CD4-positive, CD25-positive, alpha-beta regulatory T cell (primary cell): Measurements from ENCODE around the gene VPS37C. TPM values are rescaled to one million over a fixed set of nuclear protein-coding genes. Genes with fewer than 3 reads are reported as not detected.

Experiments
- ATAC-seq, 2 donors: fragments of 150-1000 bp; cut with Tn5 transposase; one replicate each; pipeline ENCODE4 v1.10.0; 2021; ENCODE audit warnings: low read depth in 2 of 2, moderate number of reproducible peaks in 2 of 2, moderate library complexity in 1 of 2
- DNase-seq, 3 donors: peaks; one replicate each; pipeline versions ENCODE4 v3.0.0 to v3.0.0-alpha.2; 2012 to 2022; ENCODE audit warnings: mixed read lengths in 1 of 3
- H3K27ac ChIP-seq: one replicate; pipeline ENCODE4 v1.7.0; 2013; ENCODE audit warnings: mild to moderate bottlenecking, low read length; ENCODE audit not compliant: insufficient read depth, poor library complexity, severe bottlenecking
- H3K27me3 ChIP-seq: one replicate; pipeline ENCODE4 v1.7.0; 2013; ENCODE audit warnings: low read length; ENCODE audit not compliant: control insufficient read depth, insufficient read depth
- H3K36me3 ChIP-seq: one replicate; pipeline ENCODE4 v1.7.0; 2013; ENCODE audit warnings: mild to moderate bottlenecking, low read length, moderate library complexity; ENCODE audit not compliant: control insufficient read depth, insufficient read depth
- H3K4me1 ChIP-seq: 2 replicates; pipeline ENCODE4 v1.7.0; 2013; ENCODE audit warnings: mild to moderate bottlenecking, low read length; ENCODE audit not compliant: insufficient read depth, control insufficient read depth, poor library complexity, severe bottlenecking
- H3K4me3 ChIP-seq: one replicate; pipeline ENCODE4 v1.7.0; 2013; ENCODE audit warnings: low read depth, mild to moderate bottlenecking, low read length, moderate library complexity
- H3K9me3 ChIP-seq, 2 experiments: 1 replicate in 1 of 2; 2 replicates in 1 of 2; pipeline ENCODE4 v1.7.0; 2013; ENCODE audit warnings: low read length in 2 of 2, mild to moderate bottlenecking in 1 of 2, moderate library complexity in 1 of 2; ENCODE audit not compliant: control insufficient read depth in 2 of 2
- H3K27ac Mint-ChIP-seq, 3 donors: one replicate each; pipeline ENCODE4 v1.8.0; 2020 to 2022; ENCODE audit warnings: mild to moderate bottlenecking in 3 of 3, mixed read lengths in 3 of 3, moderate library complexity in 2 of 3
- H3K27me3 Mint-ChIP-seq: one replicate; pipeline ENCODE4 v1.8.0; 2022; ENCODE audit warnings: mild to moderate bottlenecking, mixed read lengths
- H3K36me3 Mint-ChIP-seq: one replicate; pipeline ENCODE4 v1.8.0; 2020; ENCODE audit warnings: mixed read lengths
- H3K4me1 Mint-ChIP-seq, 4 donors: one replicate each; pipeline ENCODE4 v1.8.0; 2020 to 2022; ENCODE audit warnings: mixed read lengths in 4 of 4, mild to moderate bottlenecking in 1 of 4
- H3K4me3 Mint-ChIP-seq, 4 donors: one replicate each; pipeline ENCODE4 v1.8.0; 2020 to 2022; ENCODE audit warnings: mild to moderate bottlenecking in 4 of 4, mixed read lengths in 4 of 4, moderate library complexity in 3 of 4
- H3K9me3 Mint-ChIP-seq, 7 donors: one replicate each; pipeline ENCODE4 v1.8.0; 2020 to 2022; ENCODE audit warnings: mixed read lengths in 7 of 7, mild to moderate bottlenecking in 3 of 7, moderate library complexity in 2 of 7
- polyA plus RNA-seq, 4 donors: library from polyadenylated mRNA; unstranded; fragments of 300-500 nt; fragmentation: Illumina TruSeq; gene quantifications; one replicate each; pipeline ENCODE4 v1.2.3, GENCODE V29; 2021
- total RNA-seq: library from RNA; stranded (reverse); gene quantifications from one replicate; pipeline ENCODE4 v1.2.3, GENCODE V29; 2022

Gene VPS37C
- total and polyA plus RNA-seq, 5 donors from 2014 or later = 0.30 to 2.8 (median 0.65) TPM

GRCh38 chr11:61080986-61081590 lies 80.1 kb downstream of the VPS37C start:
- no peaks in the 10 kb centered on the region for H3K36me3 ChIP-seq
- peaks cover 79% of the 10 kb centered on the region for H3K4me1 ChIP-seq
- Mint-ChIP-seq H3K27me3 (no peaks in the 10 kb centered on the region), H3K27ac (peak overlapping the region; percentile 97 to 100 (median 99)), H3K4me3 (peak overlapping the region; percentile 78 to 91 (median 86)), H3K36me3 (no peaks in the 10 kb centered on the region), H3K9me3 (no peaks in the 10 kb centered on the region), H3K4me1 (peaks cover 50 to 78% (median 64%) of the 10 kb centered on the region in 4 donors)
- peak overlapping the region; percentile 80 for H3K4me3 ChIP-seq
- H3K27ac ChIP-seq = peak overlapping the region; percentile 96
- H3K9me3 ChIP-seq = no peaks in the 10 kb centered on the region
- DNase-seq (peak in 1 of 3 donors; percentile 42), ATAC-seq (no peak)
- H3K27me3 ChIP-seq = no peaks in the 10 kb centered on the region

- H3K4me3 ChIP-seq = peak overlapping the region; percentile 70
- peak overlapping the region; percentile 96 for H3K27ac ChIP-seq
- Mint-ChIP-seq H3K9me3 (no peaks in the 10 kb centered on the region), H3K4me3 (peak overlapping the region; percentile 78 to 91 (median 86)), H3K36me3 (no peaks in the 10 kb centered on the region), H3K27ac (peak overlapping the region; percentile 97 to 100 (median 99)), H3K4me1 (peaks cover 54 to 83% (median 68%) of the 10 kb centered on the region in 4 donors), H3K27me3 (no peaks in the 10 kb centered on the region)
- H3K4me1 ChIP-seq = peaks cover 85% of the 10 kb centered on the region
- no peaks in the 10 kb centered on the region for H3K27me3 ChIP-seq
- DNase-seq (peak in 1 of 3 donors; percentile 54), ATAC-seq (no peak)
- H3K9me3 ChIP-seq = no peaks in the 10 kb centered on the region
- H3K36me3 ChIP-seq = no peaks in the 10 kb centered on the region
Observed at GRCh38 chr11:61080526-61080925, 80.7 kb downstream of the VPS37C start.

Other genes with a start within 250 kb of the VPS37C start
- gene TMEM109, start 247.3 kb downstream of the VPS37C start, total RNA-seq = 49.9 TPM
- 100 to 1,000 TPM; 188 to 215 (median 198) TPM for gene TMEM109, start 247.3 kb downstream of the VPS37C start, polyA plus RNA-seq
- gene TMEM132A, start 237.0 kb downstream of the VPS37C start, total RNA-seq = not detected
- not detected for gene TMEM132A, start 237.0 kb downstream of the VPS37C start, polyA plus RNA-seq
- gene SLC15A3, start 209.2 kb downstream of the VPS37C start, total RNA-seq = 1.0 TPM
- under 1 TPM in 1 of 4 donors, not detected in 3; 0.43 TPM for gene SLC15A3, start 209.2 kb downstream of the VPS37C start, polyA plus RNA-seq
- 398 TPM for gene CD6, start 189.7 kb downstream of the VPS37C start, total RNA-seq
- 100 to 1,000 TPM; 108 to 188 (median 130) TPM for gene CD6, start 189.7 kb downstream of the VPS37C start, polyA plus RNA-seq
- gene CD5, start 58.9 kb downstream of the VPS37C start, total RNA-seq = 390 TPM
- gene CD5, start 58.9 kb downstream of the VPS37C start, polyA plus RNA-seq = 100 to 1,000 TPM; 150 to 253 (median 213) TPM
- gene PGA3, start 42.1 kb upstream of the VPS37C start, total RNA-seq = not detected
- gene PGA3, start 42.1 kb upstream of the VPS37C start, polyA plus RNA-seq = not detected
- not detected for gene PGA4, start 60.9 kb upstream of the VPS37C start, total RNA-seq
- not detected for gene PGA4, start 60.9 kb upstream of the VPS37C start, polyA plus RNA-seq
- not detected for gene PGA5, start 79.7 kb upstream of the VPS37C start, total RNA-seq
- not detected for gene PGA5, start 79.7 kb upstream of the VPS37C start, polyA plus RNA-seq
- 0.94 TPM for gene VWCE, start 133.9 kb upstream of the VPS37C start, total RNA-seq
- gene VWCE, start 133.9 kb upstream of the VPS37C start, polyA plus RNA-seq = not detected
- 155 TPM for gene DDB1, start 171.7 kb upstream of the VPS37C start, total RNA-seq
- gene DDB1, start 171.7 kb upstream of the VPS37C start, polyA plus RNA-seq = 100 to 1,000 TPM; 117 to 158 (median 126) TPM
- 29.6 TPM for gene TKFC, start 171.8 kb upstream of the VPS37C start, total RNA-seq
- gene TKFC, start 171.8 kb upstream of the VPS37C start, polyA plus RNA-seq = 10 to 100 TPM; 29.2 to 33.2 (median 32.1) TPM
- gene CYB561A3, start 200.5 kb upstream of the VPS37C start, total RNA-seq = 29.5 TPM
- gene CYB561A3, start 200.5 kb upstream of the VPS37C start, polyA plus RNA-seq = 10 to 100 TPM; 54.7 to 70.2 (median 59.3) TPM
- 48.6 TPM for gene TMEM138, start 200.9 kb upstream of the VPS37C start, total RNA-seq
- gene TMEM138, start 200.9 kb upstream of the VPS37C start, polyA plus RNA-seq = 10 to 100 TPM; 59.8 to 73.2 (median 62.0) TPM
- gene TMEM216, start 231.2 kb upstream of the VPS37C start, total RNA-seq = 10.3 TPM
- 10 to 100 TPM; 48.2 to 69.3 (median 59.0) TPM for gene TMEM216, start 231.2 kb upstream of the VPS37C start, polyA plus RNA-seq